SK-N-SH (cell line): ENCODE data around the gene DIAPH2. TPM values are rescaled to one million over a fixed set of nuclear protein-coding genes. Genes with fewer than 3 reads are reported as not detected.
A peak's percentile ranks its signal among the peaks of the same experiment; 100 is the strongest.

Experiments used
- CTCF ChIA-PET: fragments of 300-600, 350-600 bp; formaldehyde crosslinking; extraction: SDS; loops from one replicate; lab custom pipeline; 2021; lab: Yijun Ruan, JAX
- POLR2A ChIA-PET: fragments of 350-600 bp; sonication (Branson Sonifier 250); formaldehyde crosslinking; extraction: SDS; loops from one replicate; lab custom pipeline; 2020; ENCODE audit warnings: antibody characterized with exemption, inconsistent platforms; lab: Yijun Ruan, JAX
- DNase-seq: peaks from one replicate; pipeline ENCODE4 v3.0.0; 2012
- H2AFZ ChIP-seq: fragments of 200-600 bp; sonication (generic); 2 replicates; pipeline ENCODE4 v1.8.1; 2016; ENCODE audit warnings: antibody characterized with exemption, mild to moderate bottlenecking, low read depth
- H3F3A ChIP-seq: fragments of 200-600 bp; sonication (generic); replicated peaks from 2 replicates; pipeline ENCODE3; 2016; ENCODE audit warnings: antibody characterized with exemption, mild to moderate bottlenecking; ENCODE audit not compliant: insufficient read depth
- H3K27ac ChIP-seq, 2 experiments: fragments of 200-500 bp in 1 of 2; fragments of 200-600 bp in 1 of 2; sonication (Bioruptor generic) in 1 of 2; sonication (generic), shearing (Covaris generic) in 1 of 2; 2 replicates each; pipeline versions ENCODE4 v1.5.1 to v1.6.1; 2014 to 2016; ENCODE audit warnings: low read depth in 2 of 2, inconsistent platforms in 1 of 2, low read length in 1 of 2, mild to moderate bottlenecking in 1 of 2, mixed read lengths in 1 of 2
- H3K27me3 ChIP-seq: fragments of 200-600 bp; sonication (generic), shearing (Covaris generic); 2 replicates; pipeline ENCODE4 v1.6.1; 2016; ENCODE audit warnings: mixed run types; ENCODE audit not compliant: insufficient read depth
- H3K36me3 ChIP-seq, 2 experiments: fragments of 200-500 bp in 1 of 2; fragments of 200-600 bp in 1 of 2; sonication (Bioruptor generic) in 1 of 2; sonication (generic) in 1 of 2; replicated peaks in 1 of 2; 2 replicates each; pipeline versions ENCODE3 to v1.5.1; 2014 to 2016; ENCODE audit warnings: low read length in 1 of 2, mild to moderate bottlenecking in 1 of 2; ENCODE audit not compliant: insufficient read depth in 2 of 2, control insufficient read depth in 1 of 2
- H3K4me1 ChIP-seq, 2 experiments: fragments of 200-500 bp in 1 of 2; fragments of 200-600 bp in 1 of 2; sonication (Bioruptor generic) in 1 of 2; sonication (generic), shearing (Covaris generic) in 1 of 2; 2 replicates each; pipeline versions ENCODE4 v1.5.1 to v1.6.1; 2014 to 2016; ENCODE audit warnings: low read depth in 1 of 2, low read length in 1 of 2, mixed run types in 1 of 2; ENCODE audit not compliant: insufficient read depth in 2 of 2, control insufficient read depth in 1 of 2
- H3K4me2 ChIP-seq: fragments of 200-600 bp; sonication (generic), shearing (Covaris generic); 2 replicates; pipeline ENCODE4 v1.6.1; 2017; ENCODE audit warnings: mixed run types
- H3K4me3 ChIP-seq, 2 experiments: fragments of 200-500 bp in 1 of 2; fragments of 200-600 bp in 1 of 2; sonication (Bioruptor generic) in 1 of 2; sonication (generic), shearing (Covaris generic) in 1 of 2; 2 replicates each; pipeline versions ENCODE4 v1.5.1 to v1.8.1; 2014 to 2016; ENCODE audit warnings: low read depth in 2 of 2, inconsistent platforms in 1 of 2, low read length in 1 of 2, mild to moderate bottlenecking in 1 of 2, mixed read lengths in 1 of 2, moderate library complexity in 1 of 2
- H3K79me2 ChIP-seq: fragments of 200-600 bp; sonication (generic); 2 replicates; pipeline ENCODE4 v1.8.1; 2017; ENCODE audit warnings: mild to moderate bottlenecking; ENCODE audit not compliant: insufficient read depth
- H3K9ac ChIP-seq: fragments of 200-600 bp; sonication (generic); 2 replicates; pipeline ENCODE4 v1.6.1; 2017; ENCODE audit warnings: mixed run types
- H3K9me2 ChIP-seq: fragments of 200-600 bp; sonication (generic); 2 replicates; pipeline ENCODE4 v1.6.1; 2017; ENCODE audit warnings: mixed run types
- H3K9me3 ChIP-seq: fragments of 200-600 bp; sonication (generic); 2 replicates; pipeline ENCODE4 v1.6.1; 2017; ENCODE audit warnings: mixed run types, mild to moderate bottlenecking, moderate library complexity
- H4K20me1 ChIP-seq: fragments of 200-600 bp; sonication (generic); 2 replicates; pipeline ENCODE4 v1.6.1; 2017; ENCODE audit warnings: mild to moderate bottlenecking, mixed run types; ENCODE audit not compliant: insufficient read depth
- CHD2 ChIP-seq: fragments of 150-350 bp; IDR thresholded peaks from 2 replicates; pipeline ENCODE4 v1.6.1; 2018; ENCODE audit warnings: low read length; ENCODE audit not compliant: partially characterized antibody
- ELF1 ChIP-seq: IDR thresholded peaks from 2 replicates; pipeline ENCODE4 v1.4.0; 2012
- EZH2phosphoT487 ChIP-seq: fragments of 200-600 bp; sonication (generic); IDR thresholded peaks from 2 replicates; pipeline ENCODE4 v1.6.1; 2017; ENCODE audit warnings: low read depth, mixed run types, mild to moderate bottlenecking, antibody characterized with exemption, moderate library complexity, borderline replicate concordance
- FOSL2 ChIP-seq: IDR thresholded peaks from 2 replicates; pipeline ENCODE4 v1.4.0; 2012; ENCODE audit warnings: low read depth, mild to moderate bottlenecking, moderate library complexity, borderline replicate concordance
- GATA2 ChIP-seq: sonication (generic); formaldehyde crosslinking; IDR thresholded peaks from 2 replicates; pipeline ENCODE4 v1.5.0; 2020; ENCODE audit warnings: mild to moderate bottlenecking, missing genetic modification reagents
- JUND ChIP-seq: IDR thresholded peaks from 2 replicates; pipeline ENCODE4 v1.4.0; 2012
- MAX ChIP-seq: IDR thresholded peaks from 2 replicates; pipeline ENCODE4 v1.4.0; 2012; ENCODE audit warnings: low read depth
- MEF2A ChIP-seq: IDR thresholded peaks from 2 replicates; pipeline ENCODE4 v1.4.0; 2012; ENCODE audit warnings: low read depth, borderline replicate concordance
- NRF1 ChIP-seq: IDR thresholded peaks from 2 replicates; pipeline ENCODE4 v1.6.1; 2012; ENCODE audit warnings: low read depth, mild to moderate bottlenecking, low read length
- PBX3 ChIP-seq: IDR thresholded peaks from 2 replicates; pipeline ENCODE4; 2012
- RAD21 ChIP-seq: IDR thresholded peaks from 2 replicates; pipeline ENCODE4 v1.6.1; 2012; ENCODE audit warnings: mild to moderate bottlenecking, low read length
- RCOR1 ChIP-seq: fragments of 150-350 bp; IDR thresholded peaks from 2 replicates; pipeline ENCODE4 v1.6.1; 2017; ENCODE audit warnings: antibody characterized with exemption, low read length
- RFX5 ChIP-seq: IDR thresholded peaks from 2 replicates; pipeline ENCODE4 v1.6.1; 2012; ENCODE audit warnings: mild to moderate bottlenecking, improper control_type of control experiment, low read length
- SMC3 ChIP-seq: IDR thresholded peaks from 2 replicates; pipeline ENCODE4 v1.6.1; 2012; ENCODE audit warnings: low read depth, low read length, improper control_type of control experiment
- TAF1 ChIP-seq: IDR thresholded peaks from 2 replicates; pipeline ENCODE4 v1.6.1; 2012; ENCODE audit warnings: low read depth, mild to moderate bottlenecking, low read length, moderate library complexity, borderline replicate concordance
- TEAD4 ChIP-seq: IDR thresholded peaks from 2 replicates; pipeline ENCODE4 v1.4.0; 2012; ENCODE audit warnings: mild to moderate bottlenecking, borderline replicate concordance; ENCODE audit not compliant: insufficient read depth
- USF1 ChIP-seq: IDR thresholded peaks from 2 replicates; pipeline ENCODE4 v1.4.0; 2012; ENCODE audit warnings: low read depth, borderline replicate concordance
- YY1 ChIP-seq: IDR thresholded peaks from 2 replicates; pipeline ENCODE4 v1.4.0; 2012; ENCODE audit warnings: low read depth, mild to moderate bottlenecking
- WGBS: methylation state at CpG from one replicate; pipeline ENCODE4 v1.1.6; 2017; ENCODE audit warnings: low lambda C conversion rate; 5-methylcytosine and 5-hydroxymethylcytosine counted together
- polyA plus RNA-seq, 3 experiments: library from polyadenylated mRNA; depleted of rRNA; stranded (reverse); fragments of >200 nt; gene quantifications; 2 replicates each; pipeline ENCODE4 v1.2.3, GENCODE V29; 2012
- TF ChIP-seq, protein P1 (sequence below): fragments of 200-600 bp; sonication (generic); IDR thresholded peaks from 2 replicates; pipeline ENCODE4 v1.6.1; 2017; ENCODE audit warnings: antibody characterized with exemption, mild to moderate bottlenecking, moderate library complexity

DIAPH2 gene
- polyA plus RNA-seq, 1 of the 3 experiments (the other 2 are of a cell fraction): 1.1 TPM

GRCh38 chrX:97314345-97314744 is 629.7 kb downstream of the DIAPH2 start (continued):
- TF ChIP-seq PBX3: no peak
- no peak for TF ChIP-seq RFX5
- TF ChIP-seq, protein P1, sequence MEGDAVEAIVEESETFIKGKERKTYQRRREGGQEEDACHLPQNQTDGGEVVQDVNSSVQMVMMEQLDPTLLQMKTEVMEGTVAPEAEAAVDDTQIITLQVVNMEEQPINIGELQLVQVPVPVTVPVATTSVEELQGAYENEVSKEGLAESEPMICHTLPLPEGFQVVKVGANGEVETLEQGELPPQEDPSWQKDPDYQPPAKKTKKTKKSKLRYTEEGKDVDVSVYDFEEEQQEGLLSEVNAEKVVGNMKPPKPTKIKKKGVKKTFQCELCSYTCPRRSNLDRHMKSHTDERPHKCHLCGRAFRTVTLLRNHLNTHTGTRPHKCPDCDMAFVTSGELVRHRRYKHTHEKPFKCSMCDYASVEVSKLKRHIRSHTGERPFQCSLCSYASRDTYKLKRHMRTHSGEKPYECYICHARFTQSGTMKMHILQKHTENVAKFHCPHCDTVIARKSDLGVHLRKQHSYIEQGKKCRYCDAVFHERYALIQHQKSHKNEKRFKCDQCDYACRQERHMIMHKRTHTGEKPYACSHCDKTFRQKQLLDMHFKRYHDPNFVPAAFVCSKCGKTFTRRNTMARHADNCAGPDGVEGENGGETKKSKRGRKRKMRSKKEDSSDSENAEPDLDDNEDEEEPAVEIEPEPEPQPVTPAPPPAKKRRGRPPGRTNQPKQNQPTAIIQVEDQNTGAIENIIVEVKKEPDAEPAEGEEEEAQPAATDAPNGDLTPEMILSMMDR: no peak
- no peak for TF ChIP-seq CHD2
- TF ChIP-seq ELF1: no peak
- TF ChIP-seq, all 33 proteins: peak for 0

GRCh38 chrX:97315939-97316338 is 631.3 kb downstream of the DIAPH2 start:
- 45% methylated on average over 7 of the region's 7 CpGs for whole genome bisulfite sequencing
- H4K20me1 ChIP-seq: no peaks in the 10 kb centered on the region
- CTCF ChIA-PET: no interaction called here

DNA sequence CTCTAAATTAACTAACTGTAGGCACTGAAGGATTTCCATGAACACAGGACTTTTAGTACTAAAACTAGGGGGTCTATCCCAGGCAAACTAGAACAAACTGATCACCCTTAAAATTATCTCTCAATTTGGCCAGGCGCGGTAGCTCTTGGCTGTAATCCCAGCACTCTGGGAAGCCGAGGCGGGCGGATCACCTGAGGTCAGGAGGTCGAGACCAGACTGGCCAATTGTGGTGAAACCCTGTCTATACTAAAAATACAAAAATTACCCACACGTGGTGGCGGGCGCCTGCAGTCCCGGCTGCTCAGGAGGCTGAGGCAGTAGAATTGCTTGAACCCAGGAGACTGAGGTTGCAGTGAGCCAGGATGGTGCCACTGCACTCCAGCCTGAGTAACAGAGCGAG is 635.7 kb downstream of the DIAPH2 start:
- no peaks in the 10 kb centered on the region; the same call in 1 of the 2 replicates for H3K27me3 ChIP-seq
- ChIA-PET POLR2A (no interaction called here), CTCF (no interaction called here)
- no peaks in the 10 kb centered on the region for H4K20me1 ChIP-seq
- no peaks in the 10 kb centered on the region for H3K4me1 ChIP-seq
- no peak overlapping the region for H3K9ac ChIP-seq
- WGBS: 33% methylated on average over 11 of the region's 11 CpGs
- DNase-seq: no peak
- no peaks in the 10 kb centered on the region for H3K79me2 ChIP-seq
- no peaks in the 10 kb centered on the region for H3K9me3 ChIP-seq
- H3F3A ChIP-seq: no peaks in the 10 kb centered on the region
- H3K4me2 ChIP-seq: no peak overlapping the region
- H3K36me3 ChIP-seq: no peaks in the 10 kb centered on the region
- no peak overlapping the region for H3K4me3 ChIP-seq
- H2AFZ ChIP-seq: no peak overlapping the region
- H3K27ac ChIP-seq: no peak overlapping the region
- H3K9me2 ChIP-seq: no peaks in the 10 kb centered on the region
- no peak for TF ChIP-seq USF1
- no peak for TF ChIP-seq MEF2A
- no peak for TF ChIP-seq FOSL2
- TF ChIP-seq TAF1: no peak
- no peak for TF ChIP-seq NRF1
- TF ChIP-seq ELF1: no peak
- TF ChIP-seq RFX5: no peak
- TF ChIP-seq RAD21: no peak
- no peak for TF ChIP-seq EZH2phosphoT487
- no peak for TF ChIP-seq YY1
- no peak for TF ChIP-seq TEAD4
- no peak for TF ChIP-seq GATA2 (CRISPR knock-in tag)
- TF ChIP-seq MAX: no peak
- TF ChIP-seq RCOR1: no peak

More at GRCh38 chrX:97315939-97316338, 631.3 kb downstream of the DIAPH2 start:
- H3K27me3 ChIP-seq: no peaks in the 10 kb centered on the region; the same call in 1 of the 2 replicates
- no peak overlapping the region for H3K9ac ChIP-seq
- no peaks in the 10 kb centered on the region for H3K4me1 ChIP-seq
- no peak overlapping the region for H3K4me2 ChIP-seq
- H2AFZ ChIP-seq: no peak overlapping the region
- no peak for DNase-seq
- no peaks in the 10 kb centered on the region for H3K9me3 ChIP-seq
- TF ChIP-seq TAF1 (no peak), RAD21 (peak; percentile 16; the same call in 1 of the 2 replicates), SMC3 (0 out of 2 replicates have a peak, but pooled peaks have one; percentile 3), JUND (no peak)
- TF ChIP-seq, protein P1: peak; percentile 49
- TF ChIP-seq, all 33 proteins: peak for 3
- Histone ChIP-seq H3K4me3 (no peak overlapping the region), H3K27ac (no peak overlapping the region), H3K79me2 (no peaks in the 10 kb centered on the region), H3K9me2 (no peaks in the 10 kb centered on the region), H3K36me3 (no peaks in the 10 kb centered on the region), H3F3A (no peaks in the 10 kb centered on the region)
- POLR2A ChIA-PET: no interaction called here
